IMR-90 (cell line): Measurements from ENCODE around the gene HRH1. TPM values are rescaled to one million over a fixed set of nuclear protein-coding genes. Genes with fewer than 3 reads are reported as not detected.

Experiments used
- ATAC-seq: fragments of 200-7000 bp; cut with Tn5 transposase; 2 replicates; pipeline ENCODE4 v1.9.1; 2020; ENCODE audit warnings: low read depth, mild to moderate bottlenecking, moderate library complexity
- BruUV-seq: library from RNA; stranded (reverse); fragments of 400-500 nt; replicated peaks from 2 replicates; lab custom pipeline; 2021; lab: Mats Ljungman, UMichigan
- CTCF ChIA-PET: fragments of 300-600 bp; formaldehyde crosslinking; extraction: SDS; loops from one replicate; lab custom pipeline; 2021; ENCODE audit warnings: antibody characterized with exemption; lab: Yijun Ruan, JAX
- POLR2A ChIA-PET: fragments of 300-600 bp; sonication (Branson Sonifier 250); formaldehyde crosslinking; loops from one replicate; lab custom pipeline; 2022; ENCODE audit warnings: antibody characterized with exemption; ENCODE audit not compliant: unreplicated experiment; lab: Charles Lee
- DNase-seq: peaks from one replicate; pipeline ENCODE4 v3.0.0; 2013
- H2AFZ ChIP-seq: replicated peaks from 2 replicates; pipeline ENCODE3; 2013; ENCODE audit warnings: low read length, mild to moderate bottlenecking; ENCODE audit not compliant: poor library complexity
- H2AK5ac ChIP-seq: 2 replicates; pipeline ENCODE4 v1.6.1; 2013; ENCODE audit warnings: low read depth, low read length, inconsistent platforms
- H2AK9ac ChIP-seq: replicated peaks from 2 replicates; pipeline ENCODE3; 2013; ENCODE audit warnings: mild to moderate bottlenecking, low read depth, low read length, moderate library complexity; ENCODE audit not compliant: poor library complexity
- H2BK120ac ChIP-seq: 2 replicates; pipeline ENCODE4 v1.6.1; 2013; ENCODE audit warnings: low read depth, low read length, inconsistent platforms
- H2BK15ac ChIP-seq: 3 replicates; pipeline ENCODE4 v1.6.1; 2013; ENCODE audit warnings: low read depth, low read length, inconsistent platforms
- H2BK20ac ChIP-seq: 2 replicates; pipeline ENCODE4 v1.6.1; 2013; ENCODE audit warnings: low read depth, mild to moderate bottlenecking, inconsistent platforms, low read length, moderate library complexity
- H2BK5ac ChIP-seq: 2 replicates; pipeline ENCODE4 v1.6.1; 2013; ENCODE audit warnings: mild to moderate bottlenecking, low read depth, low read length, inconsistent platforms; ENCODE audit not compliant: poor library complexity, severe bottlenecking
- H3K14ac ChIP-seq: replicated peaks from 2 replicates; pipeline ENCODE4 v1.6.1; 2013; ENCODE audit warnings: low read depth, low read length, inconsistent platforms
- H3K18ac ChIP-seq: 2 replicates; pipeline ENCODE4 v1.6.1; 2013; ENCODE audit warnings: low read depth, low read length, control low read depth
- H3K23ac ChIP-seq: 2 replicates; pipeline ENCODE4 v1.6.1; 2013; ENCODE audit warnings: low read depth, low read length, inconsistent platforms
- H3K27ac ChIP-seq: 2 replicates; pipeline ENCODE4 v1.5.1; 2013; ENCODE audit warnings: mild to moderate bottlenecking, control low read depth, low read length; ENCODE audit not compliant: insufficient read depth
- H3K27me3 ChIP-seq: 2 replicates; pipeline ENCODE4 v1.6.1; 2013; ENCODE audit warnings: low read length; ENCODE audit not compliant: control insufficient read depth, insufficient read depth
- H3K36me3 ChIP-seq: 2 replicates; pipeline ENCODE4 v1.6.1; 2013; ENCODE audit warnings: low read length, mixed read lengths; ENCODE audit not compliant: control insufficient read depth, insufficient read depth
- H3K4ac ChIP-seq: 2 replicates; pipeline ENCODE4 v1.6.1; 2013; ENCODE audit warnings: low read depth, low read length, inconsistent platforms
- H3K4me1 ChIP-seq: 2 replicates; pipeline ENCODE4 v1.6.1; 2013; ENCODE audit warnings: low read length, mixed read lengths; ENCODE audit not compliant: control insufficient read depth, insufficient read depth
- H3K4me2 ChIP-seq: 2 replicates; pipeline ENCODE4 v1.6.1; 2013; ENCODE audit warnings: low read depth, mild to moderate bottlenecking, control low read depth, low read length, moderate library complexity
- H3K4me3 ChIP-seq: 2 replicates; pipeline ENCODE4 v1.5.1; 2013; ENCODE audit warnings: low read depth, mild to moderate bottlenecking, control low read depth, low read length, moderate library complexity; ENCODE audit not compliant: insufficient read depth
- H3K56ac ChIP-seq: 2 replicates; pipeline ENCODE4 v1.6.1; 2013; ENCODE audit warnings: low read length, inconsistent platforms; ENCODE audit not compliant: insufficient read depth; ENCODE audit errors: extremely low read depth
- H3K79me1 ChIP-seq, 2 experiments: 2 replicates each; pipeline ENCODE4 v1.6.1; 2013; ENCODE audit warnings: low read length in 2 of 2, inconsistent platforms in 1 of 2, low read depth in 1 of 2
- H3K9ac ChIP-seq: 2 replicates; pipeline ENCODE4 v1.6.1; 2013; ENCODE audit warnings: low read depth, low read length, control low read depth
- H3K9me1 ChIP-seq: 2 replicates; pipeline ENCODE4 v1.6.1; 2013; ENCODE audit warnings: low read length, inconsistent platforms; ENCODE audit not compliant: insufficient read depth
- H3K9me3 ChIP-seq: 2 replicates; pipeline ENCODE4 v1.6.1; 2013; ENCODE audit warnings: low read length; ENCODE audit not compliant: control insufficient read depth, insufficient read depth
- H4K20me1 ChIP-seq: 2 replicates; pipeline ENCODE4 v1.6.1; 2013; ENCODE audit warnings: low read length, inconsistent platforms; ENCODE audit not compliant: insufficient read depth
- H4K5ac ChIP-seq: 2 replicates; pipeline ENCODE4 v1.6.1; 2013; ENCODE audit warnings: mild to moderate bottlenecking, low read depth, low read length, control low read depth
- H4K8ac ChIP-seq, 2 experiments: 2 replicates each; pipeline ENCODE4 v1.6.1; 2013; ENCODE audit warnings: low read depth in 2 of 2, low read length in 2 of 2, control low read depth in 1 of 2, inconsistent platforms in 1 of 2
- H4K91ac ChIP-seq: 2 replicates; pipeline ENCODE4 v1.6.1; 2013; ENCODE audit warnings: low read depth, low read length, inconsistent platforms; ENCODE audit not compliant: insufficient read depth
- MXI1 ChIP-seq: IDR thresholded peaks from 2 replicates; pipeline ENCODE4 v1.6.1; 2012; ENCODE audit warnings: low read depth, mild to moderate bottlenecking, low read length, moderate library complexity, borderline replicate concordance
- WGBS, 2 experiments: methylation state at CpG; one replicate each; pipeline versions ENCODE4 v1.1.5 to v1.1.7; 2013; ENCODE audit warnings: missing lambda C conversion rate in 2 of 2; ENCODE audit not compliant: insufficient read length in 1 of 2; ENCODE audit errors: extremely low coverage in 2 of 2; 5-methylcytosine and 5-hydroxymethylcytosine counted together
- dilution Hi-C: fragments of 300-500 bp; cut with HindIII; formaldehyde crosslinking; loops from one replicate; pipeline ENCODE4 v1.14.3; 2018; ENCODE audit warnings: low sequenced_read_pairs; ENCODE audit not compliant: unreplicated experiment
- in situ Hi-C: fragments of 300-500 bp; cut with MboI; formaldehyde crosslinking; loops from 3 replicates; pipeline ENCODE4 v1.14.3; 2019; ENCODE audit warnings: low sequenced_read_pairs, inconsistent platforms, mixed read lengths
- intact Hi-C: fragments of 100-400 bp; cut with micrococcal nuclease; formaldehyde crosslinking; loops from 2 replicates; pipeline ENCODE4 v1.10.0; 2022
- polyA plus RNA-seq, 3 experiments: library from polyadenylated mRNA; depleted of rRNA; stranded (reverse); fragments of >200 nt; gene quantifications; 2 replicates each; pipeline ENCODE4 v1.2.3, GENCODE V29; 2012; ENCODE audit warnings: low replicate concordance in 1 of 3
- total RNA-seq: library from RNA; depleted of rRNA; stranded (reverse); fragments of >200 nt; gene quantifications from 2 replicates; pipeline ENCODE4 v1.2.3, GENCODE V29; 2012

The HRH1 gene
- total and polyA plus RNA-seq, 2 of the 4 experiments (the other 2 are of a cell fraction) = 7.6 to 16.1 TPM

- no peak overlapping the region for H2BK5ac ChIP-seq
- intact Hi-C loops (no loop called here), dilution Hi-C loops (no loop called here), in situ Hi-C loops (no loop called here)
- peak overlapping the region; percentile 39; the same call in 1 of the 2 replicates for H2AK5ac ChIP-seq
- no peak overlapping the region for H3K14ac ChIP-seq
- no peak overlapping the region for H2BK15ac ChIP-seq
- H3K9me1 ChIP-seq = peaks cover 14% of the 10 kb centered on the region
- no peak overlapping the region for H2AFZ ChIP-seq
- H4K5ac ChIP-seq = no peak overlapping the region
- no peaks in the 10 kb centered on the region for H3K9me3 ChIP-seq
- POLR2A ChIA-PET = no interaction called here
- H3K18ac ChIP-seq = no peak overlapping the region
- no peaks in the 10 kb centered on the region for H3K27me3 ChIP-seq
- no peak for DNase-seq
- peaks cover 41 to 73% of the 10 kb centered on the region in 2 experiments for H3K79me1 ChIP-seq
- H4K8ac ChIP-seq = no peak overlapping the region
- no peak overlapping the region for H3K9ac ChIP-seq
- 100% methylated on average over 1 of the region's 2 CpGs; no CpG with 5 or more reads in 1 of the 2 experiments for WGBS, 2 experiments
- no peak overlapping the region for H2BK120ac ChIP-seq
- no peak overlapping the region for H3K23ac ChIP-seq
- no peak overlapping the region for H2AK9ac ChIP-seq
- BruUV-seq = no TSS peak
- no peak overlapping the region for H3K27ac ChIP-seq
- no peak for ATAC-seq
- H3K36me3 ChIP-seq = 0 out of 2 replicates have a peak, but pooled peaks cover 3% of the 10 kb centered on the region
- no peak overlapping the region for H3K4ac ChIP-seq
- no peaks in the 10 kb centered on the region for H4K20me1 ChIP-seq
- no peak overlapping the region for H2BK20ac ChIP-seq
- H3K4me2 ChIP-seq = no peak overlapping the region
- H4K91ac ChIP-seq = no peak overlapping the region
- CTCF ChIA-PET = no interaction called here
- no peak overlapping the region for H3K4me3 ChIP-seq
- TF ChIP-seq MXI1 = no peak
- peaks cover 11% of the 10 kb centered on the region for H3K4me1 ChIP-seq
- no peak overlapping the region for H3K56ac ChIP-seq
Measured at GRCh38 chr3:11275926-11276325, 121.6 kb downstream of the HRH1 start.
